Peyer's patch (tissue), 4 donors: ENCODE results near the gene DCP1B.

Experiments
- POLR2A ChIP-seq, 2 donors: fragments of 450-650 bp; IDR thresholded peaks; one replicate each; pipeline ENCODE4 v1.5.1; 2017; ENCODE audit warnings: antibody characterized with exemption in 2 of 2, mild to moderate bottlenecking in 2 of 2, moderate library complexity in 2 of 2
- TF ChIP-seq, protein P1 (sequence below), 6 experiments: fragments of 450-650 bp in 4 of 6; fragments of 200-600 bp in 2 of 6; sonication (generic) in 1 of 6; IDR thresholded peaks; one replicate each; pipeline ENCODE4 v1.5.1; 2017 to 2019; ENCODE audit warnings: antibody characterized with exemption in 6 of 6, mild to moderate bottlenecking in 3 of 6, moderate library complexity in 1 of 6

DNA sequence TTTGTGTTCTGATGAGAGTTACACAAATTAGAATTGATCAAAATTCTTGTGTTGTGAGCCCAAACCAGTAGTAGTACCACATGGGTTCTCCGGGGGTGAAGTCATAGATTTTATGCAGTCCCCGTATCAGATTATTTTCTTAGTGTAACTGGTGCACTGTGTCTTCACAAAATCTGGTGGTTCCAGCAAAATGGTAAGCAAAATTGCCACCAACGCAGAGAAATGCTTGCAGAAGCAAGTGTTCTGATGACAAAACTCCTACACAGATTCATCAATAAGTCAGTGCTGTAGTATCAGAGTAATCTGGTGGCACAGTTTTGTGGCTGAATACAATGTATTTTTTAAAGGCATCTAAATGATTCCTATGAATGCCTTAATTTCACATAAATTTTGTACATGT, 84.5 kb downstream of the DCP1B start:
- no peak for TF ChIP-seq POLR2A (IDR thresholded peaks at IDR 0.05)
- TF ChIP-seq, protein P1, sequence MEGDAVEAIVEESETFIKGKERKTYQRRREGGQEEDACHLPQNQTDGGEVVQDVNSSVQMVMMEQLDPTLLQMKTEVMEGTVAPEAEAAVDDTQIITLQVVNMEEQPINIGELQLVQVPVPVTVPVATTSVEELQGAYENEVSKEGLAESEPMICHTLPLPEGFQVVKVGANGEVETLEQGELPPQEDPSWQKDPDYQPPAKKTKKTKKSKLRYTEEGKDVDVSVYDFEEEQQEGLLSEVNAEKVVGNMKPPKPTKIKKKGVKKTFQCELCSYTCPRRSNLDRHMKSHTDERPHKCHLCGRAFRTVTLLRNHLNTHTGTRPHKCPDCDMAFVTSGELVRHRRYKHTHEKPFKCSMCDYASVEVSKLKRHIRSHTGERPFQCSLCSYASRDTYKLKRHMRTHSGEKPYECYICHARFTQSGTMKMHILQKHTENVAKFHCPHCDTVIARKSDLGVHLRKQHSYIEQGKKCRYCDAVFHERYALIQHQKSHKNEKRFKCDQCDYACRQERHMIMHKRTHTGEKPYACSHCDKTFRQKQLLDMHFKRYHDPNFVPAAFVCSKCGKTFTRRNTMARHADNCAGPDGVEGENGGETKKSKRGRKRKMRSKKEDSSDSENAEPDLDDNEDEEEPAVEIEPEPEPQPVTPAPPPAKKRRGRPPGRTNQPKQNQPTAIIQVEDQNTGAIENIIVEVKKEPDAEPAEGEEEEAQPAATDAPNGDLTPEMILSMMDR (IDR thresholded peaks at IDR 0.05), result no peak
